NCI-H345 treated with DMSO at 0.1 percent for 48 hours (cell line): Measurements from ENCODE around the gene NDUFAB1.
A peak's percentile ranks its signal among the peaks of the same experiment; 100 is the strongest.
"Not testable (repeated sequence)": the region's sequence is repeated elsewhere in the genome, so short reads cannot be mapped to it uniquely, and the experiment has no call there.

Experiments used
- DNase-seq: peaks from one replicate; lab custom pipeline; 2025; ENCODE audit not compliant: unreplicated experiment; lab: John Stamatoyannopoulos, UW

NDUFAB1 gene

GRCh38 chr16:23595951-23596720 is at the start of gene NDUFAB1:
NDUFAB1 (minus strand) TSS chr16:23596316; CDS start chr16:23596290, 26 bp downstream.
- DNase-seq, result peak; percentile 75

DNA sequence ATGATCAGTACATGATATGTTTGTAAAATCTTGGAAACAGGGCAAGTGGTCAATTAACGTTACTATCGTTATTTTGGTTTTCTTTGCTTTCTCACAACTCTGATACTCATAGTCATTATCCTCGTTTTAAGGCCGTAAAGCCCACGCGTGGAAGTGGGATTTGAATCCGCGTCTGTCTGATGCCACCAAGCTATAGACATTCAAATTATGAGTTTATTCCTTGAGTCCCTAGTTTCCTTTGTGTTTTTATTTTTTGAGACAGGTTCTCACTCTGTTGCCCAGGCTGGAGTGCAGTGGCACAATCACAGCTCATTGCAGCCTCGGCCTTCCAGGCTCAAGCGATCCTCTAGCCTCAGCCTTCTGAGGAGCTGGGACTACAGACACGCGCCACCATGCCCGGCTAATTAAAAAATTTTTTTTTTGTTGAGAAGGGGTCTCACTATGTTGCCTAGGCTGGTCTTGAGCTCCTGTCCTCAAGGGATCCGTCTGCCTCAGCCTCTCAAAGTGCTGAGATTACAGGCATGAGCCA is 46.2 kb upstream of the NDUFAB1 start:
- DNase-seq, result no peak

DNA sequence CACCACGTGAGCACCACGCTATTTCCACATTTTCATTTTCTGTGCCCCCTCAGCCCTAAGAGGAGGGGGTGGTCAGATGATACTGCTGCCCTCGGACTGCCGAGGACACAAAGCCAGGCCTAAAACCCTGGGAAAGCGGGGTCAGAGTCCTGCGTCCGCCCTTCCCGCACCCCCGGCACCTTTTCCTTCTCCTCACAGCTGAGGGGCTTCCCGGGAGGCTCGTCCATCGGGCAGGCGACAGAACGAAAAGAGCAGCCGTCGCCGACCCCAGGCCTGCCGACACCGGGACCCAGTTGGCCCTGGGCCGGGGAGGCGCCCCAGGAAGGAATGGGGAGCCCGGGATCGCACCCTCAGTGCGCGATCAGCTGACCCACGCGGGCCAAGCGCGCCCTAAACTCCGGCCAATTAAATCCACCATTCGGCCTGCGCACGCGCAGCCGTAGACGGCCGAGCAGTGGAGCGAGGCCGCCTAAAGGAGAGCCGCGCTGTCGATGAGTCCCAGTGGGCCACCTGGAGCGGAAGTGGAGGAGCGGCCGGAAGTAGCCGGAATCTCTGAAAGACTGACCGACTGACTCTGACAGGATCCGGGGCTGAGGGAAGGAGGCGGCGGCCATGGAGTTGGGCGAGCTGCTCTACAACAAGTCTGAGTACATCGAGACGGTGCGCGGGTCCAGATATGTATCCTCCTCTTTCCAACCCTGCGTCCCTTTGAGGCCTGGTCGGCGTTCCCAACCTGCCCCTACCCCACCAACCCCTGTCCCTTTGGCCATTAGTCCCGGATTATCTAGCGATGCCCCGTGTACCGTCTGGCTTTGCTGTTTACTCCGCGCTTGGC is 45.0 kb upstream of the NDUFAB1 start, which contains the start of the genes DCTN5 and PALB2:
DCTN5 (plus strand) TSS at position 536 of the 835 bp plus-strand sequence; CDS start at position 613, 77 bp downstream.
PALB2 (minus strand) TSS at position 380 of the 835 bp plus-strand sequence; CDS start at position 227, 153 bp downstream.
- DNase-seq, result peak; percentile 79

- no peak for DNase-seq
Observed at GRCh38 chr16:23640615-23640930, 44.5 kb upstream of the NDUFAB1 start.

GRCh38 chr16:23635958-23636357 is 39.8 kb upstream of the NDUFAB1 start:
- no peak for DNase-seq

GRCh38 chr16:23634461-23635036 is 38.4 kb upstream of the NDUFAB1 start:
- DNase-seq, result no peak

DNA sequence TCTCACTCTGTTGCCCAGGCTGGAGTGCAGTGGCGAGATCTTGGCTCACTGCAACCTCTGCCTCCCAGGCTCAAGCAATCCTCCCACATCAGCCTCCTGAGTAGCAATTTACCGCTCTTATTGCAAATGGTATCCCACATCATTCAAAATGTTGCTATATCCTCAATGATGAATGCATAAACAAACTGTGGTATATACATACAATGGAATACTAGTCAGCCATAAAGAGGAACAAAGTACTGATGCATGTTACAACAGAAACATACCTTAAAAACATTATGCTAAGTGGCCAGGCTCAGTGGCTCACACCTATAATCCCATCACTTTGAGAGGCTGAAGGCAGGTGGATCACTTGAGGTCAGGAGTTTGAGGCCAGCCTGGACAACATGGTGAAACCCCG is 35.8 kb upstream of the NDUFAB1 start:
- DNase-seq, result not testable (repeated sequence)

DNA sequence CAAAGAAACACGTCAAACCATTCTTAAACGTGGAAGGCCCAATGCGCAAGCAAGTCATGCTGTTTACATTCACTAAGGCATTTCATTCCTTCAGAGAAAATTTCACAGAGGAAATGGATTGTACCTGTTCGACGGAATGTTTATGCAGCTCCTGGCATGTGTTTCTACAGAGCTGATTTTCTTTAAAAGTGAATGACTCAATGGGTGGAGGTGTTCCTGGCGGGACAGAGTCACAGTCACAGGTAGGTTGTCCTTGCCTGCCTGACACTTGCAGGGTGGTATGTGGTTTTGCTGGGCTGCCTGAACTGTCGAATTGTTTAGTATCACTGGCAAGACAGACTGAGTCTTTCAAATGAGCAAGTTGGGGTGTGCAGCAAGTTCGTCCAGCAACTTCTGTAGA is 33.4 kb upstream of the NDUFAB1 start:
- no peak for DNase-seq

GRCh38 chr16:23624092-23624491 is 28.0 kb upstream of the NDUFAB1 start:
- no peak for DNase-seq

- no peak for DNase-seq
Observed at GRCh38 chr16:23615805-23616204, 19.7 kb upstream of the NDUFAB1 start.

GRCh38 chr16:23611936-23612335 is 15.8 kb upstream of the NDUFAB1 start:
- DNase-seq, result no peak

- DNase-seq, result not testable (repeated sequence)
Observed at GRCh38 chr16:23610905-23611304, 14.8 kb upstream of the NDUFAB1 start.

DNA sequence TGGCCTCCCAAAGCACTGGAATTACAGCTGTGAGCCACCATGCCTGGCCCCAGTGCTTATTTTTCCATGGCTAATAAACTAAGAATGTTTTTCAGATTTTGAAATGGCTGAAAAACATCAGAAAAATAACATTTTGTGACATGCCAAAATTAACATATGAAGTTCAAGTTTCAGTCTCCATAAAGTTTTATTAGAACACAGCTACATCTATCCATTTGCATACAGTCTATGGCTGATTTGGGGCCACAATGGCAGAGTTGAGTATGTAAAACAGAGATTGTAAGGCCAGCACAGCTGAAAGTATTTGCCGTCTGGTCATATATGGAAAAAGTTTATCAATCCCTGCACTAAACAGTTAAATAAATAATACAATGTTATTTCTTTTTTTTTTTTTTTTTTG is 13.8 kb upstream of the NDUFAB1 start:
- no peak for DNase-seq

GRCh38 chr16:23608194-23608593 is 12.1 kb upstream of the NDUFAB1 start:
- DNase-seq, result no peak

DNA sequence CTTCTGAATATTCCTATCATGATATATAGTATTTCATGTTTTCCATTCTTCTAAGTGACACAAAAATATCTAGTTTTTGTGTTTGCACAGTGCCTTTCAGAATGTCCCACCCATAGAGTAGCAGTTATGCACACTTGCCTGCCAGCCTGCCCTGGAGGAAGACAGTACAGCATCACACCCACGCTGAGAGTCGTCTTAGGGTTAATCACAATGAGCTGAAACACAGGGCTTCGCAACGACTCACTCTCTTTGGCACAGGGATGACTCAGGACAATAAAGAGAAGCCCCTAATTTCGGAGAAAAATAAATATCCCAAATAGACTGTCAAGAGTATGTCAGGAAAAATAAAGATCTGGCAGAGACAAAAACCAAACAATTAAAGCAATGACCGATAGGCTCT is 11.6 kb upstream of the NDUFAB1 start:
- DNase-seq, result no peak

- no peak for DNase-seq
Observed at GRCh38 chr16:23597003-23597756, 1.1 kb upstream of the NDUFAB1 start.

DNA sequence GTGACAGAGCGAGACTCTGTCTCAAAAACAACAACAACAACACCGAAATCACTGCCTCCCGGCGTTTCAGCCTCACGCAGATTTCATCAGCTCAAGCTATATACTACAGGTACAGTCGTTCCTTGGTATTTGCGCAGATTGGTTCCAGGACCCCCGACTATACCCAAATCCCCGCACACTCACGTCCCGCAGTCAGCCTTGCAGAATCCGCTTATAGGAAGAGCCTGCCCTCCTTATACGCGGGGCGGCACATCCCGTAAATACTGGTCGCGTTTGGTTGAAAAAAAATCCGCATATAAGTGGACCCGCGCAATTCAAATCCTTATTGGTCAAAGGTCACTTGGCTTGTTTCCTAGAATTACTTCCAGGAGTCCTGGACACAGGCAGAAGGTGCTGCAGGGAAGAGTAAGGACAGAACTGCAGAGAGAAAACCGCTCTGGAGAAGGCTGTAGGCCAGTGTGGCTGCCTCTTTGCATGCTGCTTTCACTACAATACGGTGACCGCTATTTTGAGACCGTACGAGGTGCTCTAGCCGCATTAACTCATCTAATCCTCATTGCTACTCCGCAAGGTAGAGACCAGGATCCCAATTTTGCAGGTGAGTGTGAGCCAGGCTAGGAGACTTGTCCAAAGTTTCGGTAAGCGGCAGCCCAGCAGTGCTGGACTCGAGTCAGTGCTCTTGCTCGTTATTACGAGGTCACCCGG is 718 bp downstream of the NDUFAB1 start:
- no peak for DNase-seq

DNA sequence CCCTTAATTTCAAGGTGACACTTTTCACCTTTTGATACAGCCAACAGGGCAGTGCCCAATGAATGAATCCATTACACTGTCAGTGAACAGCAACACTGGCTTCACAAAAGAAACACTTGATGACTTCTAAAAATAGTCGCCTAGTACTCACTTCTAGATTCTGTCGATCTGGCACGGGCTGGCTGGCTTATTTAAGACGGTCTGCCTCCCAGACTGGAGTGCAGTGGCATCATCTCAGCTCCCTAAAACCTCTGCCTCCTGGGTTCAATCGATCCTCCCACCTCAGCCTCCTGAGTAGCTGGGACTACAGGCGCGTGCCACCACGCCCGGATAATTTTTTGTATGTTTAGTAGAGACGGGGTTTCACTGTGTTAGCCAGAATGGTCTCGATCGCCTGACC is 1.9 kb downstream of the NDUFAB1 start:
- no peak for DNase-seq

GRCh38 chr16:23590181-23590580 is 5.9 kb downstream of the NDUFAB1 start:
- no peak for DNase-seq

- DNase-seq, result no peak
Observed at GRCh38 chr16:23587726-23588125, 8.4 kb downstream of the NDUFAB1 start.
